ENCODE data around the gene SRSF4.

SRSF4 gene

GRCh38 chr1:29201595-29202051 is 19.9 kb upstream of the SRSF4 start:
- TF ChIP-seq CTCF (conservative IDR thresholded peaks at IDR 0.05; ENCODE audit: low read depth, low read length) = no peak
- DNase-seq (ENCODE audit: low read depth) = no peak
- H3K4me3 ChIP-seq (ENCODE audit: low read length) = no peak overlapping the region

- H3K4me3 ChIP-seq (ENCODE audit: low read length) = no peak overlapping the region
- no peak for TF ChIP-seq CTCF (conservative IDR thresholded peaks at IDR 0.05; ENCODE audit: low read depth, low read length)
- no peak for DNase-seq (ENCODE audit: low read depth)
Observed at GRCh38 chr1:29200906-29201594, 19.4 kb upstream of the SRSF4 start.

- no peak overlapping the region for H3K4me3 ChIP-seq (ENCODE audit: low read length)
- no peak for DNase-seq (ENCODE audit: low read depth)
- TF ChIP-seq CTCF (conservative IDR thresholded peaks at IDR 0.05; ENCODE audit: low read depth, low read length) = no peak
Observed at GRCh38 chr1:29197993-29198392, 16.3 kb upstream of the SRSF4 start.

- H3K4me3 ChIP-seq (ENCODE audit: low read length) = no peak overlapping the region
- peak; percentile 59 for TF ChIP-seq CTCF (conservative IDR thresholded peaks at IDR 0.05; ENCODE audit: low read depth, low read length)
- no peak for DNase-seq (ENCODE audit: low read depth)
Observed at GRCh38 chr1:29197590-29197924, 15.9 kb upstream of the SRSF4 start.

- TF ChIP-seq CTCF (conservative IDR thresholded peaks at IDR 0.05; ENCODE audit: low read depth, low read length) = no peak
Observed at GRCh38 chr1:29196863-29197589, 15.3 kb upstream of the SRSF4 start.

GRCh38 chr1:29195881-29196291 is 14.2 kb upstream of the SRSF4 start:
- no peak for TF ChIP-seq CTCF (conservative IDR thresholded peaks at IDR 0.05; ENCODE audit: low read depth, low read length)
- DNase-seq (ENCODE audit: low read depth) = no peak
- H3K4me3 ChIP-seq (ENCODE audit: low read length) = no peak overlapping the region

More at GRCh38 chr1:29196863-29197589, 15.3 kb upstream of the SRSF4 start:
- no peak overlapping the region for H3K4me3 ChIP-seq (ENCODE audit: low read length)
- DNase-seq (ENCODE audit: low read depth) = no peak
